Esophagus squamous epithelium (tissue), 5 donors: ENCODE results near the gene TEX35. TPM values are rescaled to one million over a fixed set of nuclear protein-coding genes. Genes with fewer than 3 reads are reported as not detected.

Experiments used
- DNase-seq: peaks from one replicate; lab custom pipeline; 2025; lab: John Stamatoyannopoulos, UW
- H3K27ac ChIP-seq, 4 donors: fragments of 200-600 bp; sonication (generic); one replicate each; pipeline ENCODE4 v1.5.1; 2016 to 2019; ENCODE audit warnings: mild to moderate bottlenecking in 1 of 4
- H3K27me3 ChIP-seq, 4 donors: fragments of 200-600 bp; sonication (generic); 1 replicate in 3 of 4; 2 replicates in 1 of 4; pipeline versions ENCODE4 v1.5.1 to v1.6.0; 2017 to 2021; ENCODE audit warnings: antibody characterized with exemption in 1 of 4
- H3K36me3 ChIP-seq, 3 donors: fragments of 200-600 bp; sonication (generic); one replicate each; pipeline ENCODE4 v1.5.1; 2016 to 2019
- H3K4me1 ChIP-seq, 3 donors: fragments of 200-600 bp; sonication (generic); one replicate each; pipeline ENCODE4 v1.5.1; 2017 to 2019
- H3K4me3 ChIP-seq, 4 donors: fragments of 200-600 bp; sonication (generic); 1 replicate in 3 of 4; 2 replicates in 1 of 4; pipeline ENCODE4 v1.5.1; 2016 to 2019; ENCODE audit warnings: mild to moderate bottlenecking in 2 of 4, moderate library complexity in 1 of 4
- H3K9me3 ChIP-seq, 3 donors: fragments of 200-600 bp; sonication (generic); one replicate each; pipeline ENCODE4 v1.5.1; 2016 to 2019
- POLR2A ChIP-seq, 4 donors: fragments of 450-650 bp; IDR thresholded peaks; one replicate each; pipeline ENCODE4 v1.6.1; 2017; ENCODE audit warnings: antibody characterized with exemption in 4 of 4, mild to moderate bottlenecking in 4 of 4, moderate library complexity in 3 of 4
- WGBS, 2 donors: methylation state at CpG; one replicate each; pipeline ENCODE4 v1.1.5; 2018; 5-methylcytosine and 5-hydroxymethylcytosine counted together
- intact Hi-C: fragments of 100-400 bp; cut with DNase I; formaldehyde crosslinking; loops from one replicate; pipeline ENCODE4 v1.15.0; 2022
- total RNA-seq, 4 donors: library from RNA; depleted of rRNA; stranded (reverse); fragments of >200 nt; gene quantifications; one replicate each; pipeline ENCODE4 v1.1.0, GENCODE V29; 2016
- TF ChIP-seq, protein P1 (sequence below), 6 experiments: fragments of 450-650 bp in 4 of 6; fragments of 200-600 bp in 2 of 6; sonication (generic) in 2 of 6; IDR thresholded peaks; one replicate each; pipeline ENCODE4 v1.5.1; 2016 to 2019; ENCODE audit warnings: antibody characterized with exemption in 6 of 6, mild to moderate bottlenecking in 4 of 6, moderate library complexity in 4 of 6
- donor health status: DM: yes; HTN: yes; CAD: no.

Gene TEX35
- total RNA-seq, 4 donors from 2014 or later: not detected

DNA sequence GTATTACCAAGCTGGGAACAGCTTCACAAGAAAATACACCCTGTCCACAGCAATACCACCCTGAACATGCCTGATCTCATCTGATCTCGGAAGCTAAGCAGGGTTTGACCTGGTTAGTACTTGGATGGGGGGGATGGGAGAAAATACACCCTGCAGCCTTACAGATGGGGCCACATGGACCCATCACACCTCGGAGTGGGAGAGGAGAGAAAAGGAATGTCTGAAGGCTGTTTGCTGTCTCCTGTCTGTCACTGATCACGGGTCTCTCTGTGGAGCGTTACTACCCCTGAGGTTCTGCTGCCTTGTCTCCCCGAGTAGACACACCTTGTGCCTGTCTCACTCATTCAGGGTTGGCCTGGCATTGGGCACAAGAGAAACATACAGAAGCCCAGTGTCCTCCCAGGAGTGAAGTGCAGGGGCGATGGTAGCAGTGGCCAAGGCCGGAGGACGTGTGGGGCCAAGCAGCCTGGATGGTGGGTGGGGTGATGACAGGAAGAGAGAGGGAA, 48.0 kb downstream of the TEX35 start:
- no peak for TF ChIP-seq POLR2A (IDR thresholded peaks at IDR 0.05)
- TF ChIP-seq, protein P1, sequence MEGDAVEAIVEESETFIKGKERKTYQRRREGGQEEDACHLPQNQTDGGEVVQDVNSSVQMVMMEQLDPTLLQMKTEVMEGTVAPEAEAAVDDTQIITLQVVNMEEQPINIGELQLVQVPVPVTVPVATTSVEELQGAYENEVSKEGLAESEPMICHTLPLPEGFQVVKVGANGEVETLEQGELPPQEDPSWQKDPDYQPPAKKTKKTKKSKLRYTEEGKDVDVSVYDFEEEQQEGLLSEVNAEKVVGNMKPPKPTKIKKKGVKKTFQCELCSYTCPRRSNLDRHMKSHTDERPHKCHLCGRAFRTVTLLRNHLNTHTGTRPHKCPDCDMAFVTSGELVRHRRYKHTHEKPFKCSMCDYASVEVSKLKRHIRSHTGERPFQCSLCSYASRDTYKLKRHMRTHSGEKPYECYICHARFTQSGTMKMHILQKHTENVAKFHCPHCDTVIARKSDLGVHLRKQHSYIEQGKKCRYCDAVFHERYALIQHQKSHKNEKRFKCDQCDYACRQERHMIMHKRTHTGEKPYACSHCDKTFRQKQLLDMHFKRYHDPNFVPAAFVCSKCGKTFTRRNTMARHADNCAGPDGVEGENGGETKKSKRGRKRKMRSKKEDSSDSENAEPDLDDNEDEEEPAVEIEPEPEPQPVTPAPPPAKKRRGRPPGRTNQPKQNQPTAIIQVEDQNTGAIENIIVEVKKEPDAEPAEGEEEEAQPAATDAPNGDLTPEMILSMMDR (IDR thresholded peaks at IDR 0.05): no peak
- no peak overlapping the region for H3K4me3 ChIP-seq
- H3K4me1 ChIP-seq: peaks cover 0 to 6% (median 0%) of the 10 kb centered on the region in 3 donors
- H3K27me3 ChIP-seq: no peaks in the 10 kb centered on the region
- H3K27ac ChIP-seq: no peak overlapping the region
- no peaks in the 10 kb centered on the region for H3K36me3 ChIP-seq
- no peak for DNase-seq
- 81 to 93% methylated on average over 8 of the region's 8 CpGs for WGBS, 2 donors
- no peaks in the 10 kb centered on the region for H3K9me3 ChIP-seq
- intact Hi-C loops: no loop called here

DNA sequence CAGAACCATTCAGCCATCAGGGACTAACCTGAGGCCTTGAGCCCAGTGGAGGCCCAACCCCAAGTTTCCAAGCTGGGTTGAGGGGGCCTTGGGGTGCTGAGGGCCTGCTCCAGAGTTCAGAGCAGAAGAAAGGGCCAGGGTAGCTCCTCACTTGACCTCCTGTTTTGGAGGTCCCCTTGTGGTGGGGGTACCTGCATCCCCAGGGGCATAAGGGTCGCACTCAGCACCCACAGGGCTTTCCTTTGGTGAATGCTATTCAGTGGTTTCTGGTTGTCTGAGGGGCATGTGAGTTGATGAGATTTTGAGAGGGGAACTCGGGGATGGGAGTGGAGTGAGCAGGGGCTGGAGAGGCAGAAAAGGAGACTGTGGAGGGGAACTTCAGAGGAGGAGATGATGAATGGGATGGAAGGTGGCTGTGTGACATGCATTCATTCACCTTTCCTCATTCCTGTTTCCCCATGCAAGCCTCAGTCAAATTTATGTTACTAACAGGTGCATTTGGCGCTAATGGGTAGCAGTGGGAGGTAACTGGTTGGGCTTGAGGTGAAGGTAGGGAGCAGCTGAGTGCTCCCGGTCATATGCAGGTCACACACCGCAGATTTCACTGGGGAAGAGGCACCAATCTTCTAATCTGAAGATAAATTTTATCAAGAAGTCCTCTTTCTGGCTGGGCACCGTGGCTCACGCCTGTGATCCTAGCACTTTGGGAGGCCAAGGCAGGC, 50.4 kb downstream of the TEX35 start:
- 81 to 88% methylated on average over 7 of the region's 7 CpGs for WGBS, 2 donors
- Histone ChIP-seq H3K27ac (no peak overlapping the region), H3K27me3 (no peaks in the 10 kb centered on the region), H3K4me1 (peaks cover 0 to 6% (median 0%) of the 10 kb centered on the region in 3 donors), H3K36me3 (no peaks in the 10 kb centered on the region), H3K4me3 (no peak overlapping the region), H3K9me3 (no peaks in the 10 kb centered on the region)
- intact Hi-C loops: no loop called here
- no peak for DNase-seq
- no peak for TF ChIP-seq POLR2A (IDR thresholded peaks at IDR 0.05)
- TF ChIP-seq, protein P1 (IDR thresholded peaks at IDR 0.05): no peak

DNA sequence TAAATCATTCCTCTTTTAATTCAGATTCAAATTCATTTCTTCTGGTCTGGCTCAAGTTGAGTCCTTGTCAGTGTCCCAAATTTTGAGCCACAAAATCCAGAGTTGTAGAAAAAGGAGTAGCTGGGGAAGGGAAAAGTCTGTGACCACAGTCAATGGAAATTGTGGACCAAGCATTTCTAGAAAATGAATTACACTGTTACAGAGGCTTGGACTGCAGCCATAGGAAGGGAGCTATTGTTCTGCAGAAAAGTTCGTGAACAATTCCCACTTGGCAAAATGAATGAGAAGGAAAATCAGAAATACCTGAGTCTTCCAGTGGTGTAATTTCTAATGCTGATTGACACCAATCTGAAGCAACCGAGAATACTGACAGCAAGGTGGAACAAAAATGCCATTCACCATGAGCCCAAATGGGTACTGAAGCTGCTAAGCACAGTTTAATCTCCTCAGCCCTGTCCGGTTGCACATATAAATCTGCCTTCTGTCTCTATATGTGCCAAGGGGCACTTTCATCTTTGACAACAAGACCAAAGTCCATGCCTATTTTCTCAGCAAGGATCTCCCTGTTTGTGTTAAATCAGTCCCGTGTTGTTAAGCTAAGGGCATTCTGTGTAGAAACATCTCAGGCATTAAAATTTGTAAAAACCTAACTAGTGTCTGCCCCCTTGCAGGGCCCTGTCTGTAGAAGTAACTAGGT, 51.3 kb downstream of the TEX35 start:
- Histone ChIP-seq H3K27ac (no peak overlapping the region), H3K4me3 (no peak overlapping the region), H3K36me3 (no peaks in the 10 kb centered on the region), H3K27me3 (no peaks in the 10 kb centered on the region), H3K4me1 (peaks cover 0 to 6% (median 0%) of the 10 kb centered on the region in 3 donors), H3K9me3 (no peaks in the 10 kb centered on the region)
- no peak for TF ChIP-seq POLR2A (IDR thresholded peaks at IDR 0.05)
- TF ChIP-seq, protein P1 (IDR thresholded peaks at IDR 0.05): no peak
- intact Hi-C loops: no loop called here
- no peak for DNase-seq
- WGBS, 2 donors: 39 to 56% methylated on average over 4 of the region's 4 CpGs

DNA sequence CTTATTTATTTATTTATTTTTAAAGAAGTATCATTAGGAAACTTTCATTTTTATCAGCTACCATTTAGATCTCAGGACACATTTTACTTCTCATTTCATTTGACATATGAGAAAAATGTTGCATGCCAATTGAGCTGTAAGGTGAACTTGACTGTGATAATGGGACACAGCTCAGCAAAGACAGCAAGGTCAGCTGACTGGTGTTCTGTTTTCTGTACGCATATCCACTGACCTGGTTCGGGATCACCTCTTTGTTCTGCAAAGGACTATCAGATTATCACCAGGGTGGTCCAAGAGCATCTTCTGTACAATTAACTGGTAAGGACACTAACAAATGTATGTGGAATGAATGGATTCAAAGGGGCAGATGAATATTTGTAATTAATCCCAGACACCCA, 51.9 kb downstream of the TEX35 start:
- 46 to 73% methylated on average over 2 of the region's 2 CpGs for WGBS, 2 donors
- peaks cover 0 to 6% (median 0%) of the 10 kb centered on the region in 3 donors for H3K4me1 ChIP-seq
- TF ChIP-seq, protein P1 (IDR thresholded peaks at IDR 0.05): no peak
- TF ChIP-seq POLR2A (IDR thresholded peaks at IDR 0.05): no peak
- intact Hi-C loops: no loop called here
- no peaks in the 10 kb centered on the region for H3K27me3 ChIP-seq
- H3K9me3 ChIP-seq: no peaks in the 10 kb centered on the region
- H3K4me3 ChIP-seq: no peak overlapping the region
- DNase-seq: no peak
- no peak overlapping the region for H3K27ac ChIP-seq
- no peaks in the 10 kb centered on the region for H3K36me3 ChIP-seq

DNA sequence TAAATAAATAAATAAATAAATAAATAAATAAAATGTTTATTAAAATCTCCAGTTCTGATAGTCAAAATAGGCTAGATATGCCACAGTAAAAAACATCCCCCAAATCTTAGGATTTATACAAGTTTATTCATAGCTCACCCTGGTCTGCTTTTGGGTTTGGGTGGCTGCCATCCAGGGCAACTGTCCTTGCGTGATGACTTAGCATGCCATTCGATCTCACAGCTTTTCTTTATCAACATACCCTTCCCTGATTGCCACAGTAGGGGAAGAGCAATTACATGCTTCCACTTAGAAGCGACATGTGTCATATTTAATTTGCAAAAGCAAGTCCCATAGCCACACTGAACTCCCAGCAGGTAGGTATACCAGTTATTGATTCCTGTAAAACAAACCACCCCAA, 52.7 kb downstream of the TEX35 start:
- intact Hi-C loops: no loop called here
- no peaks in the 10 kb centered on the region for H3K27me3 ChIP-seq
- no peaks in the 10 kb centered on the region for H3K9me3 ChIP-seq
- peaks cover 0 to 6% (median 0%) of the 10 kb centered on the region in 3 donors for H3K4me1 ChIP-seq
- no peak overlapping the region for H3K27ac ChIP-seq
- H3K36me3 ChIP-seq: no peaks in the 10 kb centered on the region
- no peak overlapping the region for H3K4me3 ChIP-seq
- DNase-seq: no peak
- WGBS, 2 donors: 90 to 92% methylated on average over 3 of the region's 3 CpGs
- no peak for TF ChIP-seq POLR2A (IDR thresholded peaks at IDR 0.05)
- TF ChIP-seq, protein P1 (IDR thresholded peaks at IDR 0.05): no peak
